Sigmoid colon (tissue), 7 donors: Measurements from ENCODE around the gene SDHC. TPM values are rescaled to one million over a fixed set of nuclear protein-coding genes. Genes with fewer than 3 reads are reported as not detected.
A peak's percentile ranks its signal among the peaks of the same experiment; 100 is the strongest.
"Not testable (repeated sequence)": the region's sequence is repeated elsewhere in the genome, so short reads cannot be mapped to it uniquely, and the experiment has no call there.

Experiments
- DNase-seq: peaks from one replicate; pipeline ENCODE4 v3.0.0-alpha.2; 2019
- H3K27ac ChIP-seq, 4 donors: fragments of 200-600 bp; sonication (generic); one replicate each; pipeline ENCODE4 v1.5.1; 2016 to 2019; ENCODE audit warnings: mild to moderate bottlenecking in 1 of 4
- H3K27me3 ChIP-seq, 3 donors: fragments of 200-600 bp; sonication (generic); one replicate each; pipeline ENCODE4 v1.5.1; 2019; ENCODE audit warnings: mild to moderate bottlenecking in 1 of 3
- H3K36me3 ChIP-seq, 4 donors: fragments of 200-600 bp; sonication (generic); one replicate each; pipeline ENCODE4 v1.5.1; 2016 to 2019
- H3K4me1 ChIP-seq, 4 donors: fragments of 200-600 bp; sonication (generic); one replicate each; pipeline ENCODE4 v1.5.1; 2017 to 2019
- H3K4me3 ChIP-seq, 4 donors: fragments of 200-600 bp; sonication (generic); one replicate each; pipeline ENCODE4 v1.5.1; 2017 to 2019; ENCODE audit warnings: mild to moderate bottlenecking in 2 of 4, moderate library complexity in 1 of 4
- H3K9me3 ChIP-seq, 4 donors: fragments of 200-600 bp in 3 of 4; sonication (generic) in 3 of 4; one replicate each; pipeline versions ENCODE4 v1.5.1 to v1.6.1; 2013 to 2019
- EP300 ChIP-seq, 4 donors: sonication (generic); formaldehyde crosslinking; IDR thresholded peaks; one replicate each; pipeline ENCODE4 v1.6.1; 2017; ENCODE audit warnings: antibody characterized with exemption in 4 of 4
- POLR2A ChIP-seq, 2 donors: fragments of 450-650 bp; IDR thresholded peaks; one replicate each; pipeline ENCODE4 v1.6.1; 2016; ENCODE audit warnings: antibody characterized with exemption in 2 of 2, mild to moderate bottlenecking in 2 of 2, moderate library complexity in 2 of 2
- POLR2AphosphoS5 ChIP-seq, 4 donors: sonication (generic); formaldehyde crosslinking; IDR thresholded peaks; one replicate each; pipeline ENCODE4 v1.6.1; 2017; ENCODE audit warnings: antibody characterized with exemption in 4 of 4
- WGBS, 2 donors: extraction: QIAGEN DNeasy Blood & Tissue Kit; methylation state at CpG; one replicate each; pipeline ENCODE4 v1.1.7; 2013; 5-methylcytosine and 5-hydroxymethylcytosine counted together
- intact Hi-C: fragments of 100-400 bp; cut with DNase I; formaldehyde crosslinking; loops from one replicate; pipeline ENCODE4 v1.15.1; 2023
- polyA plus RNA-seq, 3 donors: library from polyadenylated mRNA; stranded (reverse); fragments of 200-250 nt; gene quantifications; one replicate each; pipeline ENCODE4 v1.2.3, GENCODE V29; 2013
- total RNA-seq, 4 donors: library from RNA; depleted of rRNA; stranded (reverse); fragments of >200 nt; gene quantifications; one replicate each; pipeline ENCODE4 v1.1.0, GENCODE V29; 2016
- TF ChIP-seq, protein P1 (sequence below), 4 experiments: fragments of 450-650 bp in 3 of 4; fragments of 200-600 bp in 1 of 4; IDR thresholded peaks; one replicate each; pipeline ENCODE4 v1.5.1; 2016 to 2019; ENCODE audit warnings: antibody characterized with exemption in 4 of 4, mild to moderate bottlenecking in 3 of 4, moderate library complexity in 2 of 4
- donor health status: healthy with polysubstance abuse.
- donor health status: Bipolar disorder and iron deficiency.
- donor health status: healthy.

Gene SDHC
- total and polyA plus RNA-seq, 7 donors, result 21.2 to 371 (median 83.5) TPM

DNA sequence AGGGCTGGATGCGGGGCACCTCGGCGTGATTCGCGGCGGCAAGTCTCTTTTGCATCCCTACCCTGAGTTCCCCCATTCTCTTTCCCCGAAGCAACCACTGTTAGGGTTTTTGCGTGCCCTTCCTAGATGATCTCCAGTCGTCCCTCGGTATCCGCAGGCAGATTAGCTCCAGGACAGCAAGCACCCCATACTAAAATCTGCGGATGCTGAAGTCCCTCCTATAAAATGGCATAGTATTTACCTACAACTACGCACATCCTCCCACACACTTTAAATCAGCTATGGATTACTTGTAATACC lies 76.3 kb downstream of the SDHC start:
- Histone ChIP-seq H3K4me1 (peaks cover 0 to 13% (median 8%) of the 10 kb centered on the region in 4 donors), H3K4me3 (peak overlapping the region; percentile 37 to 68 (median 60)), H3K27me3 (no peaks in the 10 kb centered on the region), H3K36me3 (no peaks in the 10 kb centered on the region), H3K9me3 (no peaks in the 10 kb centered on the region), H3K27ac (peak overlapping the region; percentile 76 to 94 (median 90))
- WGBS, 2 donors, result 3 to 8% methylated on average over 13 of the region's 13 CpGs
- TF ChIP-seq POLR2AphosphoS5 (IDR thresholded peaks at IDR 0.05) (no peak), EP300 (IDR thresholded peaks at IDR 0.05) (no peak), POLR2A (IDR thresholded peaks at IDR 0.05) (no peak)
- TF ChIP-seq, protein P1, sequence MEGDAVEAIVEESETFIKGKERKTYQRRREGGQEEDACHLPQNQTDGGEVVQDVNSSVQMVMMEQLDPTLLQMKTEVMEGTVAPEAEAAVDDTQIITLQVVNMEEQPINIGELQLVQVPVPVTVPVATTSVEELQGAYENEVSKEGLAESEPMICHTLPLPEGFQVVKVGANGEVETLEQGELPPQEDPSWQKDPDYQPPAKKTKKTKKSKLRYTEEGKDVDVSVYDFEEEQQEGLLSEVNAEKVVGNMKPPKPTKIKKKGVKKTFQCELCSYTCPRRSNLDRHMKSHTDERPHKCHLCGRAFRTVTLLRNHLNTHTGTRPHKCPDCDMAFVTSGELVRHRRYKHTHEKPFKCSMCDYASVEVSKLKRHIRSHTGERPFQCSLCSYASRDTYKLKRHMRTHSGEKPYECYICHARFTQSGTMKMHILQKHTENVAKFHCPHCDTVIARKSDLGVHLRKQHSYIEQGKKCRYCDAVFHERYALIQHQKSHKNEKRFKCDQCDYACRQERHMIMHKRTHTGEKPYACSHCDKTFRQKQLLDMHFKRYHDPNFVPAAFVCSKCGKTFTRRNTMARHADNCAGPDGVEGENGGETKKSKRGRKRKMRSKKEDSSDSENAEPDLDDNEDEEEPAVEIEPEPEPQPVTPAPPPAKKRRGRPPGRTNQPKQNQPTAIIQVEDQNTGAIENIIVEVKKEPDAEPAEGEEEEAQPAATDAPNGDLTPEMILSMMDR (IDR thresholded peaks at IDR 0.05), result no peak
- DNase-seq, result no peak
- intact Hi-C loops, result loop anchor here (1.0 to 10.0 kb wide), 2 partner anchors 9 to 346 kb away; partner anchors contain the start of gene USF1

DNA sequence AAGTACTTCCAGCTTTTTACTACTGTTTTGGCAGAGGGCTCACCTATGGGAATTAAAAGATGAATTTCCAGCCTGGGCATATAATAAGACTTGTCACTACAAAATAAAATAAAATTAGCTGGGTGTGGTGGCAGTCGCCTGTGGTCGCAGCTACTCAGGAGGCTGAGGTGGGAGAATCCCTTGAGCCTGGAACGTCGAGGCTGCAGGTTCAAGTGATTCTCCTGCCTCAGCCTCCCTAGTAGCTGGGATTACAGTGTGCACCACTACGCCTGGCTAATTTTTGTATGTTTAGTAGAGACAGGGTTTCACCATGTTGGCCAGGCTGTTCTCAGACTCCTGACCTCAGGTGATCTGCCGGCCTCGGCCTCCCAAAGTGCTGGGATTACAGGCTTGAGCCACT lies 77.0 kb downstream of the SDHC start:
- peaks cover 0 to 13% (median 8%) of the 10 kb centered on the region in 4 donors for H3K4me1 ChIP-seq
- H3K36me3 ChIP-seq, DNase-seq, H3K9me3 ChIP-seq, H3K4me3 ChIP-seq, H3K27me3 ChIP-seq, H3K27ac ChIP-seq: not testable (repeated sequence)
- intact Hi-C loops, result loop anchor here (10.0 kb wide), 1 partner anchor 346 kb away; the partner anchor contains the start of gene USF1
- 93 to 95% methylated on average over 7 of the region's 7 CpGs for WGBS, 2 donors

DNA sequence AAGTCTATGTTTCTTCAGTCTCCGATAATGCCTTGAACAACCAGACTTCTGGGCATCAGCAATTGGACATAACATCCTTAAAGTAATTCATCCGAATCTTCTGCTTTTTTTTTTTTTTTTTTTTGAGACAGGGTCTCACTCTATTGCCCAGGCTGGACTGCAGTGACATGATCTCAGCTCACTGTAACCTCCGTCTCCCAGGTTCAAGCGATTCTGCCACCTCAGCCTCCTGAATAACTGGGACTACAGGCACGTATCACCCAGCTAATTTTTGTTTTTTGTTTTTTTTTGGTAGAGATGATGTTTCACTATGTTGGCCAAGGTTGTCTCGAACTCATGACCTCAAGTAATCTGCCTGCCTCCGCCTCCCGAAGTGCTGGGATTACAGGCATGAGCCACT lies 77.4 kb downstream of the SDHC start:
- Histone ChIP-seq H3K36me3 (no peaks in the 10 kb centered on the region), H3K9me3 (no peaks in the 10 kb centered on the region), H3K27ac (no peak overlapping the region), H3K27me3 (no peaks in the 10 kb centered on the region), H3K4me3 (no peak overlapping the region), H3K4me1 (peaks cover 0 to 13% (median 8%) of the 10 kb centered on the region in 4 donors)
- intact Hi-C loops, result loop anchor here (10.0 kb wide), 1 partner anchor 347 kb away; the partner anchor contains the start of gene USF1
- WGBS, 2 donors, result 92 to 95% methylated on average over 8 of the region's 8 CpGs
- DNase-seq, result no peak
- TF ChIP-seq, protein P1 (IDR thresholded peaks at IDR 0.05), result no peak
- TF ChIP-seq POLR2AphosphoS5 (IDR thresholded peaks at IDR 0.05) (no peak), EP300 (IDR thresholded peaks at IDR 0.05) (no peak), POLR2A (IDR thresholded peaks at IDR 0.05) (no peak)

DNA sequence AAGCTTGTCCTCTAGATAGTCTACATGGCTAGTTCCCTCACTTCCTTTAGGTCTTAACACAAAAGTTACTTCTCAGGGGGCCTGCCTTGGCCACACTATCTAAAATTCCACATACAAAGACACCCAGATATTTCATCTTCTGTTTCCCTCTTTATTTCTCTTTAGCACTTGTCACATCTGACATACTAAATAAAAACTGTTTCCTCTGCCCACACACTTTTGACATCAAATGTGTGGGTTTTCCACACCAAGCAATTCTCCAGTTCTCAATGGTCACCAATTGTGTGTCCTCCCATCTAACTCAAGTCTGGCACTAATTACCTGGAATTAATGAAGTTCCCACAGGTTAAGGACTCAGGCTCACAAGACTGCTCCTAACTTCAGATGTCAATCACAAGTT lies 79.0 kb downstream of the SDHC start:
- intact Hi-C loops, result loop anchor here (10.0 kb wide), 1 partner anchor 348 kb away; the partner anchor contains the start of gene USF1
- no peak for TF ChIP-seq POLR2A (IDR thresholded peaks at IDR 0.05)
- no peak for TF ChIP-seq POLR2AphosphoS5 (IDR thresholded peaks at IDR 0.05)
- TF ChIP-seq EP300 (IDR thresholded peaks at IDR 0.05), result no peak
- TF ChIP-seq, protein P1 (IDR thresholded peaks at IDR 0.05), result no peak
- no peak overlapping the region for H3K4me3 ChIP-seq
- DNase-seq, result no peak
- H3K4me1 ChIP-seq, result peaks cover 0 to 13% (median 8%) of the 10 kb centered on the region in 4 donors
- H3K27me3 ChIP-seq, result no peaks in the 10 kb centered on the region
- no peak overlapping the region for H3K27ac ChIP-seq
- no peaks in the 10 kb centered on the region for H3K36me3 ChIP-seq
- H3K9me3 ChIP-seq, result no peaks in the 10 kb centered on the region

DNA sequence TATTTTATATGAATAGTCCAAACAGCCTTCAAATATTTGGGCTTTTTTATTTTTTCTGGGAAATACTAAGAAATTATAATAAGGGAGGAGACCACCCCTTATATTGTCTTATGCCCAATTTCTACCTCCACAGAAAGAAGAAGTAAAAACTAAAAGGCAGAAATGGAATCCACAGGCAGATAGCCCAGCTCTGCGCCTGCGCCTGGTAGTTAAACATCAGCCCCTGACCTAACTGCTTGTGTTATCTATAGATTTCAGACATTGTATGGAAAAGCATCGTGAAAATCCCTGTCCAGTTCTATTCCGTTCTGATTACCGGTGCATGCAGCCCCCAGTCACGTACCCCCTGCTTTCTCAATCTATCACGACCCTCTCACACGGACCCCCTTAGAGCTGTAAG lies 82.9 kb downstream of the SDHC start:
- not testable (repeated sequence) for H3K27me3 ChIP-seq, H3K4me3 ChIP-seq, H3K27ac ChIP-seq, DNase-seq, H3K9me3 ChIP-seq, H3K36me3 ChIP-seq
- H3K4me1 ChIP-seq, result peaks cover 0 to 15% (median 13%) of the 10 kb centered on the region in 4 donors
- intact Hi-C loops, result loop anchor here (5.0 to 10.0 kb wide), 2 partner anchors 215 to 352 kb away; partner anchors contain the start of gene USF1
- 95 to 97% methylated on average over 8 of the region's 8 CpGs for WGBS, 2 donors

DNA sequence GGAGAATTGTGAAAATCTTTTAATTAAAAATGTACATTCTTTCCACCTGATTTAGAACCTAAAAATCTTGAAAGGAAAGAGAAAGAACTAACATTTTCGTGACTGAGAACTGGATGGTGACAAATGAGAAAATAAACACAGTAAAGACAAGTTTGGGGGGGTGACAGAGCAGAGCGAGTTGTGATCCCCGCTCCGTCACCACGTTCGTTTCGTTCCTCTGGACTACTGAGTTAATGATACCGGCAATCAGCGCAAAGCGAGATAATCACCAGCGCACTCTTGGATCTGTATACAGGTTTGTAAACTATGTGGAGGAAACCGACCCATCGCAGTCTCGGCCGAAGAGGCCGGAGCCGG lies 84.7 kb downstream of the SDHC start:
- peak overlapping the region; percentile 96 to 100 (median 98) for H3K27ac ChIP-seq
- 2 to 7% methylated on average over 17 of the region's 17 CpGs for WGBS, 2 donors
- H3K27me3 ChIP-seq, result no peaks in the 10 kb centered on the region
- no peak for TF ChIP-seq EP300 (IDR thresholded peaks at IDR 0.05)
- no peak for TF ChIP-seq POLR2A (IDR thresholded peaks at IDR 0.05)
- TF ChIP-seq, protein P1 (IDR thresholded peaks at IDR 0.05), result no peak
- no peak for TF ChIP-seq POLR2AphosphoS5 (IDR thresholded peaks at IDR 0.05)
- H3K36me3 ChIP-seq, result no peaks in the 10 kb centered on the region
- H3K9me3 ChIP-seq, result no peaks in the 10 kb centered on the region
- peak overlapping the region; percentile 71 to 95 (median 86) for H3K4me3 ChIP-seq
- no peak for DNase-seq
- peaks cover 0 to 15% (median 13%) of the 10 kb centered on the region in 4 donors for H3K4me1 ChIP-seq
- intact Hi-C loops, result loop anchor here (1.0 to 10.0 kb wide), 4 partner anchors 9 to 354 kb away; partner anchors contain the start of gene USF1
